Liver (tissue), 3 donors: ENCODE data around the gene HTN1.

Source experiments
- CTCF ChIP-seq: fragments of 150-350 bp; IDR thresholded peaks from 2 replicates; pipeline ENCODE4 v1.5.1; 2017; ENCODE audit warnings: improper control_type of control experiment, low read depth, low read length; ENCODE audit not compliant: missing input control
- EGR1 ChIP-seq, 2 donors: IDR thresholded peaks; 2 replicates each; pipeline ENCODE4 v1.6.1; 2016 to 2018; ENCODE audit warnings: antibody characterized with exemption in 2 of 2, low read depth in 2 of 2
- GABPA ChIP-seq, 2 donors: IDR thresholded peaks in 1 of 2; conservative IDR thresholded peaks in 1 of 2; 2 replicates each; pipeline ENCODE4 v1.6.1; 2016; ENCODE audit warnings: antibody characterized with exemption in 2 of 2, mild to moderate bottlenecking in 1 of 2, moderate library complexity in 1 of 2
- REST ChIP-seq: IDR thresholded peaks from 2 replicates; pipeline ENCODE4 v1.6.1; 2016; ENCODE audit warnings: antibody characterized with exemption, mild to moderate bottlenecking
- TAF1 ChIP-seq: conservative IDR thresholded peaks from 2 replicates; pipeline ENCODE4 v1.6.1; 2016; ENCODE audit warnings: antibody characterized with exemption, mild to moderate bottlenecking
- YY1 ChIP-seq: IDR thresholded peaks from 2 replicates; pipeline ENCODE4 v1.6.1; 2016; ENCODE audit warnings: antibody characterized with exemption, mild to moderate bottlenecking
- TF ChIP-seq, protein P1 (sequence below): IDR thresholded peaks from 2 replicates; pipeline ENCODE4 v1.6.1; 2016; ENCODE audit warnings: antibody characterized with exemption
- TF ChIP-seq, protein P2 (sequence below): IDR thresholded peaks from 2 replicates; pipeline ENCODE4 v1.6.1; 2016; ENCODE audit warnings: antibody characterized with exemption
- donor health status: healthy.
- donor health status: healthy.

GRCh38 chr4:70023218-70023617 is 27.0 kb upstream of the HTN1 start:
- TF ChIP-seq REST (no peak), CTCF (no peak), YY1 (no peak), TAF1 (no peak), EGR1 (IDR thresholded peaks at IDR 0.05; ENCODE audit: low read depth in 2 of 2) (no peak), GABPA (IDR thresholded peaks at IDR 0.05 in 1 of 2, conservative IDR thresholded peaks at IDR 0.05 in 1 of 2) (no peak)
- TF ChIP-seq, protein P1, sequence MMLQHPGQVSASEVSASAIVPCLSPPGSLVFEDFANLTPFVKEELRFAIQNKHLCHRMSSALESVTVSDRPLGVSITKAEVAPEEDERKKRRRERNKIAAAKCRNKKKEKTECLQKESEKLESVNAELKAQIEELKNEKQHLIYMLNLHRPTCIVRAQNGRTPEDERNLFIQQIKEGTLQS: no peak
- TF ChIP-seq, protein P2, sequence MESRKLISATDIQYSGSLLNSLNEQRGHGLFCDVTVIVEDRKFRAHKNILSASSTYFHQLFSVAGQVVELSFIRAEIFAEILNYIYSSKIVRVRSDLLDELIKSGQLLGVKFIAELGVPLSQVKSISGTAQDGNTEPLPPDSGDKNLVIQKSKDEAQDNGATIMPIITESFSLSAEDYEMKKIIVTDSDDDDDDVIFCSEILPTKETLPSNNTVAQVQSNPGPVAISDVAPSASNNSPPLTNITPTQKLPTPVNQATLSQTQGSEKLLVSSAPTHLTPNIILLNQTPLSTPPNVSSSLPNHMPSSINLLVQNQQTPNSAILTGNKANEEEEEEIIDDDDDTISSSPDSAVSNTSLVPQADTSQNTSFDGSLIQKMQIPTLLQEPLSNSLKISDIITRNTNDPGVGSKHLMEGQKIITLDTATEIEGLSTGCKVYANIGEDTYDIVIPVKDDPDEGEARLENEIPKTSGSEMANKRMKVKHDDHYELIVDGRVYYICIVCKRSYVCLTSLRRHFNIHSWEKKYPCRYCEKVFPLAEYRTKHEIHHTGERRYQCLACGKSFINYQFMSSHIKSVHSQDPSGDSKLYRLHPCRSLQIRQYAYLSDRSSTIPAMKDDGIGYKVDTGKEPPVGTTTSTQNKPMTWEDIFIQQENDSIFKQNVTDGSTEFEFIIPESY: no peak
